ENCODE data around the gene IQGAP2.

Gene IQGAP2

GRCh38 chr5:76389513-76390154 lies 13.5 kb upstream of the IQGAP2 start:
- Mint-ChIP-seq H3K9me3 (no peaks in the 10 kb centered on the region), H3K4me3 (no peak overlapping the region), H3K27ac (peak overlapping the region in 1 of 2 donors; percentile 65), H3K36me3 (ENCODE audit: insufficient read depth) (peaks cover 6% of the 10 kb centered on the region), H3K4me1 (ENCODE audit: low read depth in 2 of 2) (peaks cover 23 to 55% of the 10 kb centered on the region in 2 donors), H3K27me3 (no peaks in the 10 kb centered on the region)
- ATAC-seq (replicated peaks), result no peak
- DNase-seq, result no peak

- peak overlapping the region; percentile 52 to 69 for H3K4me3 Mint-ChIP-seq
- DNase-seq (peak in 1 of 3 experiments; percentile 13), ATAC-seq (replicated peaks) (peak; percentile 70)
- H3K36me3 Mint-ChIP-seq (ENCODE audit: insufficient read depth), result peaks cover 6% of the 10 kb centered on the region
- H3K9me3 Mint-ChIP-seq, result no peaks in the 10 kb centered on the region
- peaks cover 22 to 55% of the 10 kb centered on the region in 2 donors for H3K4me1 Mint-ChIP-seq (ENCODE audit: low read depth in 2 of 2)
- H3K27me3 Mint-ChIP-seq, result no peaks in the 10 kb centered on the region
- H3K27ac Mint-ChIP-seq, result peak overlapping the region; percentile 44 to 65
Measured at GRCh38 chr5:76391014-76391413, 12.1 kb upstream of the IQGAP2 start.

GRCh38 chr5:76393035-76393680 lies 9.9 kb upstream of the IQGAP2 start:
- H3K27me3 Mint-ChIP-seq, result no peaks in the 10 kb centered on the region
- peak overlapping the region; percentile 82 to 95 for H3K27ac Mint-ChIP-seq
- ATAC-seq (replicated peaks) (peak; percentile 90), DNase-seq (peak in 1 of 3 experiments; percentile 31)
- peaks cover 6% of the 10 kb centered on the region for H3K36me3 Mint-ChIP-seq (ENCODE audit: insufficient read depth)
- H3K4me3 Mint-ChIP-seq, result peak overlapping the region; percentile 17 to 63
- H3K9me3 Mint-ChIP-seq, result no peaks in the 10 kb centered on the region
- H3K4me1 Mint-ChIP-seq (ENCODE audit: low read depth in 2 of 2), result peaks cover 22 to 53% of the 10 kb centered on the region in 2 donors

GRCh38 chr5:76397200-76397599 lies 5.9 kb upstream of the IQGAP2 start:
- H3K27me3 Mint-ChIP-seq, result no peaks in the 10 kb centered on the region
- no peak overlapping the region for H3K4me3 Mint-ChIP-seq
- no peak overlapping the region for H3K27ac Mint-ChIP-seq
- peaks cover 26 to 47% of the 10 kb centered on the region in 2 donors for H3K4me1 Mint-ChIP-seq (ENCODE audit: low read depth in 2 of 2)
- DNase-seq, result no peak
- ATAC-seq (replicated peaks), result no peak
- H3K9me3 Mint-ChIP-seq, result no peaks in the 10 kb centered on the region
- peaks cover 5% of the 10 kb centered on the region for H3K36me3 Mint-ChIP-seq (ENCODE audit: insufficient read depth)

- H3K36me3 Mint-ChIP-seq (ENCODE audit: insufficient read depth), result peaks cover 26% of the 10 kb centered on the region
- H3K4me1 Mint-ChIP-seq (ENCODE audit: low read depth in 2 of 2), result peaks cover 22 to 39% of the 10 kb centered on the region in 2 donors
- DNase-seq (no peak), ATAC-seq (replicated peaks) (no peak)
- no peaks in the 10 kb centered on the region for H3K27me3 Mint-ChIP-seq
- no peaks in the 10 kb centered on the region for H3K9me3 Mint-ChIP-seq
- H3K4me3 Mint-ChIP-seq, result no peak overlapping the region
- no peak overlapping the region for H3K27ac Mint-ChIP-seq
Measured at GRCh38 chr5:76399268-76399667, 3.8 kb upstream of the IQGAP2 start.

GRCh38 chr5:76400466-76400865 lies 2.6 kb upstream of the IQGAP2 start:
- Mint-ChIP-seq H3K27ac (no peak overlapping the region), H3K27me3 (no peaks in the 10 kb centered on the region), H3K4me3 (peak overlapping the region in 1 of 2 donors; percentile 94), H3K4me1 (ENCODE audit: low read depth in 2 of 2) (peaks cover 34 to 39% of the 10 kb centered on the region in 2 donors), H3K36me3 (ENCODE audit: insufficient read depth) (peaks cover 37% of the 10 kb centered on the region), H3K9me3 (no peaks in the 10 kb centered on the region)
- DNase-seq (no peak), ATAC-seq (replicated peaks) (no peak)

GRCh38 chr5:76401801-76402250 lies 1.3 kb upstream of the IQGAP2 start:
- no peak for ATAC-seq (replicated peaks)

GRCh38 chr5:76402251-76402885 lies 717 bp upstream of the IQGAP2 start:
- DNase-seq (peak; percentile 68 to 71 (median 70)), ATAC-seq (replicated peaks) (peak; percentile 57)
- Mint-ChIP-seq H3K4me1 (ENCODE audit: low read depth in 2 of 2) (peaks cover 47 to 56% of the 10 kb centered on the region in 2 donors), H3K4me3 (peak overlapping the region; percentile 94), H3K9me3 (no peaks in the 10 kb centered on the region), H3K36me3 (ENCODE audit: insufficient read depth) (peaks cover 37% of the 10 kb centered on the region), H3K27ac (peak overlapping the region; percentile 94 to 99), H3K27me3 (no peaks in the 10 kb centered on the region)

More at GRCh38 chr5:76401801-76402250, 1.3 kb upstream of the IQGAP2 start:
- peak overlapping the region; percentile 94 for H3K4me3 Mint-ChIP-seq
- H3K4me1 Mint-ChIP-seq (ENCODE audit: low read depth in 2 of 2), result peaks cover 41 to 51% of the 10 kb centered on the region in 2 donors
- no peaks in the 10 kb centered on the region for H3K27me3 Mint-ChIP-seq
- no peaks in the 10 kb centered on the region for H3K9me3 Mint-ChIP-seq
- DNase-seq, result peak in 2 of 3 experiments; percentile 7 to 20
- H3K27ac Mint-ChIP-seq, result peak overlapping the region; percentile 94 to 99
- H3K36me3 Mint-ChIP-seq (ENCODE audit: insufficient read depth), result peaks cover 37% of the 10 kb centered on the region

GRCh38 chr5:76403766-76404222 lies 709 bp downstream of the IQGAP2 start:
- peaks cover 37% of the 10 kb centered on the region for H3K36me3 Mint-ChIP-seq (ENCODE audit: insufficient read depth)
- H3K27ac Mint-ChIP-seq, result peak overlapping the region; percentile 94 to 99
- ATAC-seq (replicated peaks), result peak; percentile 33

GRCh38 chr5:76404223-76405211 lies 1.4 kb downstream of the IQGAP2 start:
- peak; percentile 52 for ATAC-seq (replicated peaks)
- Mint-ChIP-seq H3K27ac (peak overlapping the region; percentile 94 to 99), H3K36me3 (ENCODE audit: insufficient read depth) (peaks cover 42% of the 10 kb centered on the region), H3K4me3 (peak overlapping the region; percentile 94), H3K4me1 (ENCODE audit: low read depth in 2 of 2) (peaks cover 58 to 65% of the 10 kb centered on the region in 2 donors), H3K9me3 (no peaks in the 10 kb centered on the region), H3K27me3 (no peaks in the 10 kb centered on the region)
- peak; percentile 81 to 88 (median 82) for DNase-seq

More at GRCh38 chr5:76403766-76404222, 709 bp downstream of the IQGAP2 start:
- DNase-seq, result peak; percentile 74 to 75 (median 74)
- Mint-ChIP-seq H3K9me3 (no peaks in the 10 kb centered on the region), H3K27me3 (no peaks in the 10 kb centered on the region), H3K4me3 (peak overlapping the region; percentile 94), H3K4me1 (ENCODE audit: low read depth in 2 of 2) (peaks cover 52 to 57% of the 10 kb centered on the region in 2 donors)

GRCh38 chr5:76406014-76406413 lies 2.9 kb downstream of the IQGAP2 start:
- Mint-ChIP-seq H3K36me3 (ENCODE audit: insufficient read depth) (peaks cover 42% of the 10 kb centered on the region), H3K27ac (peak overlapping the region; percentile 94 to 99), H3K4me1 (ENCODE audit: low read depth in 2 of 2) (peaks cover 66 to 75% of the 10 kb centered on the region in 2 donors), H3K27me3 (no peaks in the 10 kb centered on the region), H3K4me3 (peak overlapping the region; percentile 94), H3K9me3 (no peaks in the 10 kb centered on the region)
- ATAC-seq (replicated peaks) (no peak), DNase-seq (no peak)

GRCh38 chr5:76406673-76407072 lies 3.6 kb downstream of the IQGAP2 start:
- Mint-ChIP-seq H3K4me1 (ENCODE audit: low read depth in 2 of 2) (peaks cover 65 to 75% of the 10 kb centered on the region in 2 donors), H3K27me3 (no peaks in the 10 kb centered on the region), H3K36me3 (ENCODE audit: insufficient read depth) (peaks cover 42% of the 10 kb centered on the region), H3K27ac (peak overlapping the region; percentile 69 to 99), H3K4me3 (peak overlapping the region; percentile 94), H3K9me3 (no peaks in the 10 kb centered on the region)
- ATAC-seq (replicated peaks), result no peak
- no peak for DNase-seq
